SK-N-SH (cell line): ENCODE data around the gene EMILIN2. TPM values are rescaled to one million over a fixed set of nuclear protein-coding genes. Genes with fewer than 3 reads are reported as not detected.

Experiments
- CTCF ChIA-PET: fragments of 300-600, 350-600 bp; formaldehyde crosslinking; extraction: SDS; loops from one replicate; lab custom pipeline; 2021; lab: Yijun Ruan, JAX
- POLR2A ChIA-PET: fragments of 350-600 bp; sonication (Branson Sonifier 250); formaldehyde crosslinking; extraction: SDS; loops from one replicate; lab custom pipeline; 2020; ENCODE audit warnings: antibody characterized with exemption, inconsistent platforms; lab: Yijun Ruan, JAX
- DNase-seq: peaks from one replicate; pipeline ENCODE4 v3.0.0; 2012
- H2AFZ ChIP-seq: fragments of 200-600 bp; sonication (generic); 2 replicates; pipeline ENCODE4 v1.8.1; 2016; ENCODE audit warnings: antibody characterized with exemption, mild to moderate bottlenecking, low read depth
- H3F3A ChIP-seq: fragments of 200-600 bp; sonication (generic); replicated peaks from 2 replicates; pipeline ENCODE3; 2016; ENCODE audit warnings: antibody characterized with exemption, mild to moderate bottlenecking; ENCODE audit not compliant: insufficient read depth
- H3K27ac ChIP-seq, 2 experiments: fragments of 200-500 bp in 1 of 2; fragments of 200-600 bp in 1 of 2; sonication (Bioruptor generic) in 1 of 2; sonication (generic), shearing (Covaris generic) in 1 of 2; 2 replicates each; pipeline versions ENCODE4 v1.5.1 to v1.6.1; 2014 to 2016; ENCODE audit warnings: low read depth in 2 of 2, inconsistent platforms in 1 of 2, low read length in 1 of 2, mild to moderate bottlenecking in 1 of 2, mixed read lengths in 1 of 2
- H3K27me3 ChIP-seq: fragments of 200-600 bp; sonication (generic), shearing (Covaris generic); 2 replicates; pipeline ENCODE4 v1.6.1; 2016; ENCODE audit warnings: mixed run types; ENCODE audit not compliant: insufficient read depth
- H3K36me3 ChIP-seq, 2 experiments: fragments of 200-500 bp in 1 of 2; fragments of 200-600 bp in 1 of 2; sonication (Bioruptor generic) in 1 of 2; sonication (generic) in 1 of 2; replicated peaks in 1 of 2; 2 replicates each; pipeline versions ENCODE3 to v1.5.1; 2014 to 2016; ENCODE audit warnings: low read length in 1 of 2, mild to moderate bottlenecking in 1 of 2; ENCODE audit not compliant: insufficient read depth in 2 of 2, control insufficient read depth in 1 of 2
- H3K4me1 ChIP-seq, 2 experiments: fragments of 200-500 bp in 1 of 2; fragments of 200-600 bp in 1 of 2; sonication (Bioruptor generic) in 1 of 2; sonication (generic), shearing (Covaris generic) in 1 of 2; 2 replicates each; pipeline versions ENCODE4 v1.5.1 to v1.6.1; 2014 to 2016; ENCODE audit warnings: low read depth in 1 of 2, low read length in 1 of 2, mixed run types in 1 of 2; ENCODE audit not compliant: insufficient read depth in 2 of 2, control insufficient read depth in 1 of 2
- H3K4me2 ChIP-seq: fragments of 200-600 bp; sonication (generic), shearing (Covaris generic); 2 replicates; pipeline ENCODE4 v1.6.1; 2017; ENCODE audit warnings: mixed run types
- H3K4me3 ChIP-seq, 2 experiments: fragments of 200-500 bp in 1 of 2; fragments of 200-600 bp in 1 of 2; sonication (Bioruptor generic) in 1 of 2; sonication (generic), shearing (Covaris generic) in 1 of 2; 2 replicates each; pipeline versions ENCODE4 v1.5.1 to v1.8.1; 2014 to 2016; ENCODE audit warnings: low read depth in 2 of 2, inconsistent platforms in 1 of 2, low read length in 1 of 2, mild to moderate bottlenecking in 1 of 2, mixed read lengths in 1 of 2, moderate library complexity in 1 of 2
- H3K79me2 ChIP-seq: fragments of 200-600 bp; sonication (generic); 2 replicates; pipeline ENCODE4 v1.8.1; 2017; ENCODE audit warnings: mild to moderate bottlenecking; ENCODE audit not compliant: insufficient read depth
- H3K9ac ChIP-seq: fragments of 200-600 bp; sonication (generic); 2 replicates; pipeline ENCODE4 v1.6.1; 2017; ENCODE audit warnings: mixed run types
- H3K9me2 ChIP-seq: fragments of 200-600 bp; sonication (generic); 2 replicates; pipeline ENCODE4 v1.6.1; 2017; ENCODE audit warnings: mixed run types
- H3K9me3 ChIP-seq: fragments of 200-600 bp; sonication (generic); 2 replicates; pipeline ENCODE4 v1.6.1; 2017; ENCODE audit warnings: mixed run types, mild to moderate bottlenecking, moderate library complexity
- H4K20me1 ChIP-seq: fragments of 200-600 bp; sonication (generic); 2 replicates; pipeline ENCODE4 v1.6.1; 2017; ENCODE audit warnings: mild to moderate bottlenecking, mixed run types; ENCODE audit not compliant: insufficient read depth
- EP300 ChIP-seq, 2 experiments: IDR thresholded peaks; 2 replicates each; pipeline versions ENCODE4 v1.4.0 to v1.6.1; 2012; ENCODE audit warnings: borderline replicate concordance in 1 of 2, low read depth in 1 of 2, low read length in 1 of 2
- FOSL2 ChIP-seq: IDR thresholded peaks from 2 replicates; pipeline ENCODE4 v1.4.0; 2012; ENCODE audit warnings: low read depth, mild to moderate bottlenecking, moderate library complexity, borderline replicate concordance
- JUND ChIP-seq: IDR thresholded peaks from 2 replicates; pipeline ENCODE4 v1.4.0; 2012
- NRF1 ChIP-seq: IDR thresholded peaks from 2 replicates; pipeline ENCODE4 v1.6.1; 2012; ENCODE audit warnings: low read depth, mild to moderate bottlenecking, low read length
- RCOR1 ChIP-seq: fragments of 150-350 bp; IDR thresholded peaks from 2 replicates; pipeline ENCODE4 v1.6.1; 2017; ENCODE audit warnings: antibody characterized with exemption, low read length
- TAF1 ChIP-seq: IDR thresholded peaks from 2 replicates; pipeline ENCODE4 v1.6.1; 2012; ENCODE audit warnings: low read depth, mild to moderate bottlenecking, low read length, moderate library complexity, borderline replicate concordance
- YY1 ChIP-seq: IDR thresholded peaks from 2 replicates; pipeline ENCODE4 v1.4.0; 2012; ENCODE audit warnings: low read depth, mild to moderate bottlenecking
- WGBS: methylation state at CpG from one replicate; pipeline ENCODE4 v1.1.6; 2017; ENCODE audit warnings: low lambda C conversion rate; 5-methylcytosine and 5-hydroxymethylcytosine counted together
- polyA plus RNA-seq, 3 experiments: library from polyadenylated mRNA; depleted of rRNA; stranded (reverse); fragments of >200 nt; gene quantifications; 2 replicates each; pipeline ENCODE4 v1.2.3, GENCODE V29; 2012
- TF ChIP-seq, protein P1 (sequence below): fragments of 200-600 bp; sonication (generic); IDR thresholded peaks from 2 replicates; pipeline ENCODE4 v1.6.1; 2017; ENCODE audit warnings: antibody characterized with exemption, mild to moderate bottlenecking, moderate library complexity
- TF ChIP-seq, protein P2 (sequence below): IDR thresholded peaks from 2 replicates; pipeline ENCODE4 v1.6.1; 2012; ENCODE audit warnings: mild to moderate bottlenecking, low read depth, low read length, moderate library complexity
- TF ChIP-seq, protein P3 (sequence below): fragments of 150-350 bp; IDR thresholded peaks from 2 replicates; pipeline ENCODE4 v1.6.1; 2017; ENCODE audit warnings: antibody characterized with exemption, low read length, low read depth, borderline replicate concordance
- TF ChIP-seq, protein P4 (sequence below): IDR thresholded peaks from 2 replicates; pipeline ENCODE4 v1.4.0; 2012; ENCODE audit warnings: low read depth, borderline replicate concordance
- TF ChIP-seq, protein P5 (sequence below): fragments of 150-350 bp; IDR thresholded peaks from 2 replicates; pipeline ENCODE4 v1.6.1; 2016; ENCODE audit warnings: mild to moderate bottlenecking, low read depth, low read length

The EMILIN2 gene
- polyA plus RNA-seq, 1 of the 3 experiments (the other 2 are of a cell fraction): 1.4 TPM

DNA sequence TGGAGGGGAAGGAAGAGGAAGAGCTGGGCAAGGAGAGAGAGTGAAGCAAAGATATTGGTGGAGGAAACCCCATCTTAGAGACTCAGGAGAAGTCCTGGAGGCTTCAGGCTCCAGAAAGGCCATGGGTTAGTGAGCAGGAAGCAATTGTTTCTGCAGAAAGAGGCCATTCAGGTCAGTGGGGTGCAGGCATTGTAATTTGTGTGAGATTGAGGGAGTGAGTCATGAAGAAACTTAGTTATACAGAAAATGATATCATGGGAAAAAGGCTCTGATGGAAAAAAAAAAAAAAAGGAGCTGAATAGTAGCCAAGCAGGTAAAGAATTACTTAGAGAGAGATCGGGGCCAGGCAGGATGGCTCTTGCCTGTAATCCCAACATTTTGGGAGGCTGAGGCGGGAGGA is 4.0 kb downstream of the EMILIN2 start:
- Histone ChIP-seq H2AFZ (no peak overlapping the region), H3K4me1 (no peaks in the 10 kb centered on the region; a peak in 1 of 4 replicates), H3K4me2 (no peak overlapping the region), H3F3A (no peaks in the 10 kb centered on the region), H4K20me1 (no peaks in the 10 kb centered on the region), H3K9me2 (no peaks in the 10 kb centered on the region), H3K36me3 (no peaks in the 10 kb centered on the region), H3K27me3 (peaks cover 27% of the 10 kb centered on the region), H3K9ac (no peak overlapping the region), H3K4me3 (no peak overlapping the region), H3K79me2 (no peaks in the 10 kb centered on the region), H3K27ac (no peak overlapping the region), H3K9me3 (no peaks in the 10 kb centered on the region)
- TF ChIP-seq, protein P1, sequence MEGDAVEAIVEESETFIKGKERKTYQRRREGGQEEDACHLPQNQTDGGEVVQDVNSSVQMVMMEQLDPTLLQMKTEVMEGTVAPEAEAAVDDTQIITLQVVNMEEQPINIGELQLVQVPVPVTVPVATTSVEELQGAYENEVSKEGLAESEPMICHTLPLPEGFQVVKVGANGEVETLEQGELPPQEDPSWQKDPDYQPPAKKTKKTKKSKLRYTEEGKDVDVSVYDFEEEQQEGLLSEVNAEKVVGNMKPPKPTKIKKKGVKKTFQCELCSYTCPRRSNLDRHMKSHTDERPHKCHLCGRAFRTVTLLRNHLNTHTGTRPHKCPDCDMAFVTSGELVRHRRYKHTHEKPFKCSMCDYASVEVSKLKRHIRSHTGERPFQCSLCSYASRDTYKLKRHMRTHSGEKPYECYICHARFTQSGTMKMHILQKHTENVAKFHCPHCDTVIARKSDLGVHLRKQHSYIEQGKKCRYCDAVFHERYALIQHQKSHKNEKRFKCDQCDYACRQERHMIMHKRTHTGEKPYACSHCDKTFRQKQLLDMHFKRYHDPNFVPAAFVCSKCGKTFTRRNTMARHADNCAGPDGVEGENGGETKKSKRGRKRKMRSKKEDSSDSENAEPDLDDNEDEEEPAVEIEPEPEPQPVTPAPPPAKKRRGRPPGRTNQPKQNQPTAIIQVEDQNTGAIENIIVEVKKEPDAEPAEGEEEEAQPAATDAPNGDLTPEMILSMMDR: no peak
- TF ChIP-seq, protein P2, sequence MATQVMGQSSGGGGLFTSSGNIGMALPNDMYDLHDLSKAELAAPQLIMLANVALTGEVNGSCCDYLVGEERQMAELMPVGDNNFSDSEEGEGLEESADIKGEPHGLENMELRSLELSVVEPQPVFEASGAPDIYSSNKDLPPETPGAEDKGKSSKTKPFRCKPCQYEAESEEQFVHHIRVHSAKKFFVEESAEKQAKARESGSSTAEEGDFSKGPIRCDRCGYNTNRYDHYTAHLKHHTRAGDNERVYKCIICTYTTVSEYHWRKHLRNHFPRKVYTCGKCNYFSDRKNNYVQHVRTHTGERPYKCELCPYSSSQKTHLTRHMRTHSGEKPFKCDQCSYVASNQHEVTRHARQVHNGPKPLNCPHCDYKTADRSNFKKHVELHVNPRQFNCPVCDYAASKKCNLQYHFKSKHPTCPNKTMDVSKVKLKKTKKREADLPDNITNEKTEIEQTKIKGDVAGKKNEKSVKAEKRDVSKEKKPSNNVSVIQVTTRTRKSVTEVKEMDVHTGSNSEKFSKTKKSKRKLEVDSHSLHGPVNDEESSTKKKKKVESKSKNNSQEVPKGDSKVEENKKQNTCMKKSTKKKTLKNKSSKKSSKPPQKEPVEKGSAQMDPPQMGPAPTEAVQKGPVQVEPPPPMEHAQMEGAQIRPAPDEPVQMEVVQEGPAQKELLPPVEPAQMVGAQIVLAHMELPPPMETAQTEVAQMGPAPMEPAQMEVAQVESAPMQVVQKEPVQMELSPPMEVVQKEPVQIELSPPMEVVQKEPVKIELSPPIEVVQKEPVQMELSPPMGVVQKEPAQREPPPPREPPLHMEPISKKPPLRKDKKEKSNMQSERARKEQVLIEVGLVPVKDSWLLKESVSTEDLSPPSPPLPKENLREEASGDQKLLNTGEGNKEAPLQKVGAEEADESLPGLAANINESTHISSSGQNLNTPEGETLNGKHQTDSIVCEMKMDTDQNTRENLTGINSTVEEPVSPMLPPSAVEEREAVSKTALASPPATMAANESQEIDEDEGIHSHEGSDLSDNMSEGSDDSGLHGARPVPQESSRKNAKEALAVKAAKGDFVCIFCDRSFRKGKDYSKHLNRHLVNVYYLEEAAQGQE: no peak
- TF ChIP-seq YY1 (no peak), RCOR1 (no peak), NRF1 (no peak), JUND (no peak), TAF1 (no peak), EP300 (IDR thresholded peaks at IDR 0.05; ENCODE audit: borderline replicate concordance in 1 of 2, low read depth in 1 of 2, low read length in 1 of 2) (no peak), FOSL2 (no peak)
- TF ChIP-seq, protein P3, sequence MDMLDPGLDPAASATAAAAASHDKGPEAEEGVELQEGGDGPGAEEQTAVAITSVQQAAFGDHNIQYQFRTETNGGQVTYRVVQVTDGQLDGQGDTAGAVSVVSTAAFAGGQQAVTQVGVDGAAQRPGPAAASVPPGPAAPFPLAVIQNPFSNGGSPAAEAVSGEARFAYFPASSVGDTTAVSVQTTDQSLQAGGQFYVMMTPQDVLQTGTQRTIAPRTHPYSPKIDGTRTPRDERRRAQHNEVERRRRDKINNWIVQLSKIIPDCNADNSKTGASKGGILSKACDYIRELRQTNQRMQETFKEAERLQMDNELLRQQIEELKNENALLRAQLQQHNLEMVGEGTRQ: no peak
- TF ChIP-seq, protein P4, sequence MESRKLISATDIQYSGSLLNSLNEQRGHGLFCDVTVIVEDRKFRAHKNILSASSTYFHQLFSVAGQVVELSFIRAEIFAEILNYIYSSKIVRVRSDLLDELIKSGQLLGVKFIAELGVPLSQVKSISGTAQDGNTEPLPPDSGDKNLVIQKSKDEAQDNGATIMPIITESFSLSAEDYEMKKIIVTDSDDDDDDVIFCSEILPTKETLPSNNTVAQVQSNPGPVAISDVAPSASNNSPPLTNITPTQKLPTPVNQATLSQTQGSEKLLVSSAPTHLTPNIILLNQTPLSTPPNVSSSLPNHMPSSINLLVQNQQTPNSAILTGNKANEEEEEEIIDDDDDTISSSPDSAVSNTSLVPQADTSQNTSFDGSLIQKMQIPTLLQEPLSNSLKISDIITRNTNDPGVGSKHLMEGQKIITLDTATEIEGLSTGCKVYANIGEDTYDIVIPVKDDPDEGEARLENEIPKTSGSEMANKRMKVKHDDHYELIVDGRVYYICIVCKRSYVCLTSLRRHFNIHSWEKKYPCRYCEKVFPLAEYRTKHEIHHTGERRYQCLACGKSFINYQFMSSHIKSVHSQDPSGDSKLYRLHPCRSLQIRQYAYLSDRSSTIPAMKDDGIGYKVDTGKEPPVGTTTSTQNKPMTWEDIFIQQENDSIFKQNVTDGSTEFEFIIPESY: no peak
- TF ChIP-seq, protein P5, sequence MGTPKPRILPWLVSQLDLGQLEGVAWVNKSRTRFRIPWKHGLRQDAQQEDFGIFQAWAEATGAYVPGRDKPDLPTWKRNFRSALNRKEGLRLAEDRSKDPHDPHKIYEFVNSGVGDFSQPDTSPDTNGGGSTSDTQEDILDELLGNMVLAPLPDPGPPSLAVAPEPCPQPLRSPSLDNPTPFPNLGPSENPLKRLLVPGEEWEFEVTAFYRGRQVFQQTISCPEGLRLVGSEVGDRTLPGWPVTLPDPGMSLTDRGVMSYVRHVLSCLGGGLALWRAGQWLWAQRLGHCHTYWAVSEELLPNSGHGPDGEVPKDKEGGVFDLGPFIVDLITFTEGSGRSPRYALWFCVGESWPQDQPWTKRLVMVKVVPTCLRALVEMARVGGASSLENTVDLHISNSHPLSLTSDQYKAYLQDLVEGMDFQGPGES: no peak
- WGBS: 84% methylated on average over 2 of the region's 2 CpGs
- DNase-seq: no peak
- ChIA-PET CTCF (no interaction called here), POLR2A (no interaction called here)
